ENCODE results near the gene RGS4. TPM values are rescaled to one million over a fixed set of nuclear protein-coding genes. Genes with fewer than 3 reads are reported as not detected.

The RGS4 gene
- 1 to 10 TPM; 2.0 to 5.1 TPM for total RNA-seq
- long read RNA-seq, partial matches to known transcripts: 0 of 1 reads
- long read RNA-seq, other reads (novel, unspliced or antisense): 0 of 1 reads

DNA sequence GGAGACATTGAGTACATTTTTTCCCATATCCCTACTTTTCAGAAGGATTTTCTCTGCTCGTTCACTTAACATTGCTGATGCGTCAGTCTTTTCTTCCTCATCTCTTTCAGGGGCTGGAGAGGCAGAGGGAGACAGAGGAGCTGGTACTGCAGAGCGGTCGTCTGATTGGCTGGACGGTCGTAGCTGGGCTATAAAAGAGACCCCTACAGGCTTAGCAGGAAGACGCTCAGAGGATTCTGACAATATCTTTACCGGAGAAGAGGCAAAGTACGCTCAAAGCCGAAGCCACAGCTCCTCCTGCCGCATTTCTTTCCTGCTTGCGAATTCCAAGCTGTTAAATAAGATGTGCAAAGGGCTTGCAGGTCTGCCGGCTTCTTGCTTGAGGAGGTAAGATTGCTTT lies at the start of gene RGS4:
Gene RGS4, plus strand, starts transcription at position 220 of the 400 bp plus-strand sequence. Its CDS starts 124 bp downstream, at position 344.
- intact Hi-C loops (cut with DNase I): loop anchor here (2.0 to 5.0 kb wide), 2 partner anchors 106 to 192 kb away; no protein-coding TSS in a partner anchor
- ATAC-seq (peak; percentile 92 to 97), DNase-seq (peak; percentile 63)

DNA sequence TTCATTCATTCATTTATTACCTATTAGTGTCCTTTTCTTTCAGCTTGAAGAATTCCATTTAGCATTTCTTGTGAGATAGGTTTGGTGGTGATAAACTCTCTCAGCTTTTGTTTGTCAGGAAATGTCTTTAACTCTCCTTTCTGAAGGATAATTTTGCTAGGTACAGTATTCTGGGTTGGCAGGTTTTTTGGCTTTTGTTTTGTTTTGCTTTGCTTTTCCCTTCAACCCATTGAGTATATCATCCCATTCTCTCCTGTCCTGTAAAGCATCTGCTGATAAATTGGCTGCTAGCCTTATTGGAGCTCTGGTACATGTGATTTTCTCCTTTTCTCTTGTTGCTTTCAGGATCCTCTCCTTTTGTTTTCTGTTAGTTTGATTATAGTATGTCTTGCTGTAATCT lies 47.0 kb upstream of the RGS4 start:
- intact Hi-C loops (cut with DNase I): no loop called here
- ATAC-seq (no peak), DNase-seq (no peak)

DNA sequence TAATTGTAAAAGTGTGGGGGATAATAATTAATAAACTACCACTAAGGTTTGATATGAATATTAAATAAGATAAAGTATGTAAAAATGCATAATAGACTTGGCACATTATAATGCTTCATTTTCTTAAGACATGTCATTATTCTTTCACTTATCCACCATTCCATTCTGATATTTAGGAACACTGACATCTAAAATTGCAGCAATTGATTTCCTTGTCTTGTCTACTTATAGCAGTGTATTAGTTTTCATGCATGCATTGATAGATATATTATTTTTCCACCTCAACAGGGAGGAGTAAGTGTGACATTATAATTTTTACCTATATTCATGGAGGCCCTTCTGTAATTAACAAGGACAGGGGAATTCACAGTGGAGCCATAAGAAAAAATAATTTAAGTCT lies 41.6 kb upstream of the RGS4 start:
- ATAC-seq: no peak
- intact Hi-C loops (cut with DNase I): no loop called here

DNA sequence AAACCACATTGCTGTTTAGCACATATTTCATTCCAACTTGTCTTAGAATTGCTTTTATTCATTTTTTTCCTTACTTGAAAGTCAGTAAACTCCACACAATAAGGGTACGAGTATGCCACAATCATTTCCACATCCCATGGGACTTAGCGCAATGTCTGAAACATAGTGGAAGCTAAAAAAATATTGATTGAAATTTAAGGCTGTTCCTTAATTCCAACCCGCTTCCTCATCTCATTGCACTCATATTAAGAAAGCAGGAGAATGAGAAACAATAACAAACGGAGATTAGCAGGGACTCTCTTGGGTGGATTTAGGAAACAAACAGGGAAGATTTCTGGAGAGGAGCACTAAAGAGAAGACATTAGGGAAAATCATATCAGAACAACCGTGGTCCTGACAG lies 39.3 kb upstream of the RGS4 start:
- ATAC-seq (no peak), DNase-seq (no peak)
- intact Hi-C loops (cut with DNase I): no loop called here

More for the DNA sequence above, 41.6 kb upstream of the RGS4 start:
- DNase-seq: no peak

DNA sequence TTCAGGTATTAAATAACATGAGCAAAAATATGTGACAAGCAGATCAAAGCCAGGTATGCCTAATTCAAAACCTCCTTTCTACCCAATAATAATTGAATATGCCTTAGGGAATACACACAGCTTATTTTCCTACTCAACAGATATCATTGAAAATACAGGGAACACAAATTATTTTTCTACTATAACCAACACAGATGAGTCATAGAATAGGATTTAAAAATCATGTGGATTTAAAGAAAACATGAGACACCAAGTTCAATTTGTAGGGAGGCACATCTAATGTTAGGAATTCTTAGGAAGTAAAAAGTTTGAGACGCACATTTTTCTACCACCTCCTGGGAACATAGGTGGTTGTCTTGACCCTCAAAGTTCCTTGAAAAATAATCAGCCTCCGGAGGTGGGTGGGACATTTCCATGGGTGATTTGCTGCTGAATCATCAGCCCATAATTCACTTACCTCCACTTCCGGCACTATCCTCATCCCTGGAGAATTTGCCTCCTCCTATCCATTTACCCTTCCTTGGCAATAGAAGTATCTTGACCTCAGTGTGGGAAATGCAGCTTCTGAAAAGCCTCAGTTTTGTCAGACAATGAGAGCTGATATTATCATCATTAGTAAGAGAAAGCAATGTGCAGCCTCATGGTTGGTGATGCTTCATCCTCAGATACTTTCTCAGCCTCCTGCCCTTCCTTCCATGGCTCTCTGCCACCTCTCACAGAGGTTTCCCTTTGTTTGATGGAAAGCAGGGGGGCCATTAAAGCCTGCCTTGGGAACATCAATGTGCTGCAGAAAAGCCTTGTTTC lies 33.5 kb upstream of the RGS4 start:
- DNase-seq (no peak), ATAC-seq (peak in 1 of 2 donors; percentile 88)
- intact Hi-C loops (cut with DNase I): no loop called here

DNA sequence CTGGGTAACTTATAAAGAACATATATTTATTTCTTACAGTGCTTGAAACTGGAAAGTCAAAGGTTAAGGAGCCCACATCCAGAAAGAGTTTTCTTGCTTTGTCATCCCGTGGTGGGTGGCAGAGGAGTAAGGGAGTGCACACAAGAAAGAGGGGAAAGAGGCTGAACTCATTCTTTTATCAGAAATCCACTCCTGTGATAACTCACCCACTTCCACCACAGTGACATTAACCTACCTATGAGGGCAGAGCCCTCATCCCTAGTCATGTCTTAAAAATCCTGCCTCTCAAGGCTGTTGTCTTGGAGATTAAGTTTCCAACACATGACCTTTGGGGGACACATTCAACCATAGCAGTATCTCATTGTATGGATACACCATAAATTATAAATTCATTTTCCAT lies 32.5 kb upstream of the RGS4 start:
- intact Hi-C loops (cut with DNase I): no loop called here
- no peak for DNase-seq
- no peak for ATAC-seq

DNA sequence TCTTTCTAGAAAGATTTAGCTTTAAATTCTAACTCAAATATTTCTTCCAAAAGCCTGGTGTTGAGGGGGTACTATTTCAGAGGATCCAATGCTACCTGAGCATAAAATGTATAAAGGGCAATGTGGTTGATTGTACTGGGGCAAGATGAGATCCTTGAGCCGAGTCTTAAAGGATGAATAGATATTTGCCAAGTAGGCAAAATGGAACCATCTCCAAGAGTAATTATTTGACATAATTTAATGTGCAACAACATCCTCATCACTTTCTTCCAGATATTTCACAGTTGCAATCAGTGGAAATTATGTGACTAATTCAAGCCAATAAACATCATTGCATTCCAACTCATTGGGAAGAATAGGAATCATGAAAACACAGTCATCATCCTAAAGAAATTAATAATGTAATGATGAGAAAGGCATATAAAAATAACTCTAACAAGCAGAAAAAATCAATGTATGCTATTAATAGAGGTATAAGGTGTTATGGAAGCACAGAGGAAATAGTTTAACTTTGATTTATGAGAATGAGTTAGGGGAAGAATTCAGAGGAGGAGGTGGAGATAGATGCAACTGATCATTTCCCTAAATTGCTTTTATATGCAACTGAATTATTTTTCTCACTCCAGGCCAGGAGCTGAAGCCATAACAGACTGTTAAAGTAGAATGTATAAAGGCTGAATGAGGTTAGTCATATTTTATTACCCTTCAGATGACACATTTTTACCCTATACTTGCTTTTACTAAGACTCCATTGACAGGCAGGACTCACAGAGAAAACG lies 30.0 kb upstream of the RGS4 start:
- intact Hi-C loops (cut with DNase I): no loop called here
- DNase-seq (no peak), ATAC-seq (no peak)

DNA sequence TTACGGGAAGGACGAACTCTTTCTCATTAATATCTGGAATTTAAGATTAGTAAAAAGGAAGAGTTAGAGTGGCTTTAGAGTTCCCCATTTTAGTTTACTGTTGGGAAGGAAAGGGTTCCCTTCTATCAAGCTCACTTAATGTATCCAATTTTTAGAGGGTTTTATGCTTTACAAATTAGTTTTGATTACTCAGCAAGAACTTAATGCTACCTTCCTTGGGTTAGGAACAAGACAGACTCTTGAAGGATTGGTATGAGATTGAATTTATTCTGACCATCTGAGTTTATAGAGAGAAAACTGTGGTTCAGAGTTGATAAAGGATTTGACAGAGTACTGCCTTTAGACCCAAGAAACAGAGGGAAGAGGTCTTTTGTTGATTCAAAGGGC lies 29.5 kb upstream of the RGS4 start:
- intact Hi-C loops (cut with DNase I): no loop called here
- ATAC-seq (no peak), DNase-seq (no peak)

DNA sequence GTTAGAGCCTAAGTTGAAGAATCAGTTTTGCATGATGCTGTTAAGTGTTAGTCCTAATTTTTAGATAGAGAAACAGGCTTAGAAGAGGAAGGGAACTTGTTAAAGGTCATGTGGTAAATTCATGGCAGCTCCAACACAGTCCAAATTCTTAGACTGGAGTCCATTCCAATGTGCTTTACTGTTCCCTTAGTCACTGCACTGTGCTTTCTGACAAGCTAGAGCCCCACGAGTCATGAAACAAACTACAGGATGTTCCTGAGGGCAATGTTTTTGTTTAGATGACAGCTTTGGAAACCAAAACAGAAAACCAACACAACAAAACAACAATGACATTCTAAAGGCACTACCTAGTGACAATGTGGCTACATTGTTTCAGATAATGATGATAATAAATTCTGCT lies 23.1 kb upstream of the RGS4 start:
- intact Hi-C loops (cut with DNase I): no loop called here
- ATAC-seq (no peak), DNase-seq (no peak)

DNA sequence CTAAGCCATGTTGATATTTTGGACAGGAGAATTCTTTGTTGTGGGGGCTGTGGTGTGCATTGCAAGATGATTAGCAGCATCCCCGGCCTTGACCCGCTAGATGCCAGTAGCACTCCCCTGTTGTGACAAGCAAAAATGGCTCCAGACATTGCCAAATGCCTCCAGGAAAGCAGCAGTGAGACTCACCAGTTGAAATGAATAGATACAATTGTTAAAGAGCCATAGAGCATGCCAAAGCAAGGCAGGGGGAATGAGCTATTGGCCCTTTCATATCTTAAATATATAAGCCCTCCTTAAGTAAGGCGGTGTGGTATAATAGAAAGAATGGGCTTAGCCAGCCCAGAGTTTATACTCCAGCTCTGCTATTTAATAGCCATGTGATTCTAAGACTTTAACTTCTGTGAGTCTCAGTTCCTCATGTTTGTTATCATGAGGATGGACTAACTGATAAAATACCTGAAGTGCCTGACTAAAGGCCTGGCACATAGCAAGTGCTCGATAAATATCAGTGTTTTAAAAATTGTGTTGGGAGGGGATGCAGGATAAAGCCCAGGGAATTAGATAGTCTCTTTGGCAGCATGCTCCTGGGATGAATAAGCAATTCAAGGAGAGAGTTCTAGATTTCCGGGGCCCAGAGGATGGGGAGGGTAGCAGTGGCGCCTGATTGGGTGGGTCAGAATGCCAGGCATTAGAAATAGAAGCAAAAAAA lies 21.1 kb upstream of the RGS4 start:
- no peak for DNase-seq
- ATAC-seq: no peak
- intact Hi-C loops (cut with DNase I): no loop called here

DNA sequence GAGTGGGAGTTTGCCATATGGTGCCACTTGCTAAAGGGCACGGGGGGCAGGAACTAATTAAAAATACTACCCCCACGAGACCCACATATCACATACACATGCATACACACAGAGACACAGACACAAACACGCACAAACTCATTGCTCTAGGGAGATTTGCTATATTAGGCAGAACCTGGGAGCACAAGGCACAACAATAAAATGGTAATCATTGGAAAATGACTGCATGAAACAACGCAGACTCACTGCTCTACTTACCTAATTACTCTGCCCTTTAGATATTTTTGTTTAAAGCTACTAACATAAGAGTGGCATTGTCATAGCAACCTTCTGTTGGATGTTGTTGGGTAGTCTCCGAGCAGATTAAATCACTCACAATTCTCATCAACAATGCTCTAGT lies 20.3 kb upstream of the RGS4 start:
- intact Hi-C loops (cut with DNase I): no loop called here
- DNase-seq: no peak
- ATAC-seq: no peak

DNA sequence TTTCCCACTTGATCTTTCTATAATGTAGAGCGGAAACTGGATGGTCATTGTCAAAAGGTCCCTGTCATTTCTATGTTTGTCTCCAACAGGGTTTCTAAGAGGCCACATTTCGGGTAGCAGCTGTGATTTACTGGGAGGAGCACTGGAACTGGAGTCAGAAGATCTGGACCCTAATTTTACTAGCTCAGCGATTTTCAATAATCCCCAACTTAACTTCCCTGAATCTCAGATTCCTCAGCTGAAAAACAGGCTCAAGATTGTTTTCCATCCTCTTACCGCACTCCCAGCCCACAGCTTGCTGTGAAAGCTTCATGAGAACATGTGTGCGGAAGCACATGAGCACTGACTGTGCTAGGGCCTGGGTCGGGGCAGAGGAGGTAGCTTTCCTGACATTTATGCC lies 19.9 kb upstream of the RGS4 start:
- ATAC-seq: no peak
- no peak for DNase-seq
- intact Hi-C loops (cut with DNase I): no loop called here

DNA sequence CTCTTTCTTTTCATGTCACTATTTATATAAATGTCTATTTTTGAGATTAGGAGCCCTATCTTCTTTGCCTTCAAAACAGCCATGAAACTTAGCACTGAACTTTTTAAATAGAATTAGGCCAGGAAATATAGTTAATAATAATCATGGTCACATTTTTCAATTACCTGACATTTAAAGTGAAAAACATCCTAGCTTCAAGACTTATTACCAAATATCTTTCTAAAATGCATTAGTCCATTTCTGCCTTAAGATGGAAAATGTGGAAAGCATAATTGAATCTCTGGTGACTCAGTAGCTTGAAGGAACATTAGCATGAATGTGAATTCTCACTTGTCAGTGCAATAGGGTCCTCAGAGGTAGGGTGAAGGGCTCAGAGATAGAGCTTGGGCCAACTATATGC lies 18.7 kb upstream of the RGS4 start:
- intact Hi-C loops (cut with DNase I): no loop called here
- no peak for DNase-seq
- ATAC-seq: no peak

DNA sequence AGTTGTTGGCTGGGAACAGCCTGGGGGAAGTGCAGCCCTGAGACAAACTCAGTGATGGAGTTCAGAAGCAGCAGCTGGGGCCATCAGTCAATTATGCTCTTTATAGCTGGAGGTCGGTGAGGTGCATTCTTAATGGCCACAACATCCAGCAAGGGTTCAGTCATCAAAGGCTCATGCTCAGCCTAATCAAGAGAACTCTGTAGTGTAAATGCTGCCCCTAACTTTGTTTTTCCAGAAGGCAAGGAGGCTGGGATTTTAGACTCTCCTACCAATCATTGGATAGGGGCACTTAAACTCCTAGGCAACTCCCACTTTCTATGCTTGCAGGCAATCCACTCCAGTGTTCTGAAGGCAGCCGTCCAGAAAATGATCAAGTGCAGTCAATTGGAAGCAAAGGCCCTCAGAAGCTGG lies 15.0 kb upstream of the RGS4 start:
- intact Hi-C loops (cut with DNase I): no loop called here
- ATAC-seq (no peak), DNase-seq (no peak)

DNA sequence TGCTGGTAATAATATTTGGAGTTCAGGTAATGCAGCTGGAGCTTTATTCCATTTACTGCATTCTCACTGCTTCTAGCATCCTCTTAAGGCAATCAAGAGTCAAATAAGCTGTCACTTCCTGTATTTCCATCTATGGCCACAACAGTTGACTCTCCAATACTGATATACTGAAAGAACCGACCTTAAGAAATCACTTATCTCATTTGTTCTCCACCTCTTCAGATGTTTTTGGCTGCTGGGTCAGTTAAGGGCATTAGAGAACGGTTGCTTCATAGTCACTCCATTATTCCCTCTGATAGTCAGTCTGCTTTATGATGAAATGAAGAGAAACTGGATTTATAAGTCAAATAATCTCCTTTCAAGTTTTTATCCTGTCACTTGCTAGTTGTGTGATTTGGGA lies 14.2 kb upstream of the RGS4 start:
- peak in 1 of 2 donors; percentile 72 for ATAC-seq
- intact Hi-C loops (cut with DNase I): no loop called here

DNA sequence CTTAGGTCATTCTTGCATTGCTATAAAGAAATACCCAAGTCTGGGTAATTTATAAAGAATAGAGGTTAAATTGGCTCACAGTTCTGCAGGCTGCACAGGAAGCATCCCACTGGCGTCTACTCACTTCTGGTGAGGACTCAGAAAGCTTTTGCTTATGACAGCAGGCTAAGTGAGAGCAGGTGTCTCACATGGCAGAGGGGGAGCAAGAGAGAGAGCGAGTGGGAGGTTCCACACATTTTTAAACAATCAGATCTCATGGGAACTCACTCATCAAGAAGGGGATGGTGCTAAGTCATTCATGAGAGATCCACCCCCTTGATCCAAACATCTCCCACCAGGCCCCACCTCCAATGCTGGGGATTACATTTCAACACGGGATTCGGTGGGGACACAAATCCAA lies 13.6 kb upstream of the RGS4 start:
- intact Hi-C loops (cut with DNase I): no loop called here

More for the DNA sequence above, 14.2 kb upstream of the RGS4 start:
- DNase-seq: no peak

DNA sequence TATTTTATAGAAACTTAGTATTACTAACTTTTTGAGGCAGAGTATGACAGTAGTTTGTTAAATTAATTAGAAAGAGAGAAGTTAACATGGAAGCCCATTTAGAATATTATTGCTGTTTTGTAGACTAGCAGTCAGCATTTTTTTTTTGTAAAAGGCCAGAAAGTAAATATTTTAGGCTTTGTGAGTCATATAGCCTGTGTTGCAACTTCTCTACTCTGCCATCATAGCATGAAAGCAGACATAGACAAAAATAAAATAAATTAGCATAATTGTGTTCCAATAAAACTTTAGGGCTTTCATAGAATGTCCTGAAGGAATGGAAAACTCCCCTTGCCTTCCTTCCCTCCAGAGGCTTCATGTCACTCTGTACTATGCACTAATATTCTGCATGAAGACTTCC lies 12.3 kb upstream of the RGS4 start:
- intact Hi-C loops (cut with DNase I): no loop called here
- DNase-seq (no peak), ATAC-seq (peak in 1 of 2 donors; percentile 49)

More for the DNA sequence above, 13.6 kb upstream of the RGS4 start:
- DNase-seq: no peak
- ATAC-seq: no peak

DNA sequence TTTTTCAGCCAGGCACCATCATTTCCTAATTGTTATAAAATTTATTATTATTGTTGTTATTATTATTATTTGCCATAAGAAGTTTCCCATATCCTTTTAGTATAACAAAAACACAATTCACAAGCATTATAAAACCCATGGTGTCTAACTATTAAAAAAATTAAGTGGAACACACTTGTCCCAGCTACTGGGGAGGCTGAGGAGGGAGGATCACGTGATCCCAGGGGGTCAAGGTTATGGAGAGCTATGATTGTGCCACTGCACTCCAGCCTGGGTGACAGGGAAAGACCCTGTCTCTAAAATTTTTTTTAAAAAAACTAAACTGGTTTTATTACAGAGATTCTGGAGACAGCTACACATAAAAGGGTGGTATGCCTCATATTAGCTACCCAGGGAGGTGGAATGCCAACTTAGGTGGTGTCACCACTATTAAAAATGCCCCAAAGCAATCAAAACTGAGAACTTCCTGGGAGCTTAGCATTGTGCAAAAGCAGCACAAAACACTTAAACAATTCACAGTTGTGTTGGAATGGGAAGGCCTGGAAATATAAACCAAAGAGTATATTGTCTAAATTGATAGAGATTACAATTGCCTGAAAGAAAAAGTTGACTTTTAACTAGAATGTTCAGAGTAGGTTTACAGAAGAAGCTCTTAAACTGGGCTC lies 8.7 kb upstream of the RGS4 start:
- ATAC-seq (no peak), DNase-seq (no peak)
- intact Hi-C loops (cut with DNase I): no loop called here

DNA sequence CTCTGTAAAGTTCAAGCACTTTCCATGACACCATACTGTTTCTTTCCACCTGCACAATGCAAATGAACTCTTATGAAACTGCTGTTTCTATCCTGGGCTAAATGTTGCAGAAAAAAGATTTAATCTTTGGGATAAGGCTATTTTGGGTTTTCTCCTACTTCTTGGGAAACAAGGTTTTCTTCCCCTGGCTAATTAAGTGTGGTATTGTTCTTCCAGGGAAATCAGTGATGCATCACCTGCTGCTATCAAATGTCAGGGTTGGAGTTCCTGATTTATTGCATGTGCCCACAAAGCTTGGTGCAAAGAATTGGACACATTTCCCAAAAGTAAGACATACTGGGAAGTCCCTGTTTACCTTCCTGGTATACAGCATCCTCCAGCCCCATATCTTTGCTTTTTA lies 6.0 kb upstream of the RGS4 start:
- no peak for DNase-seq
- no peak for ATAC-seq
- intact Hi-C loops (cut with DNase I): no loop called here
